Chondrocyte (in vitro differentiated cells): ENCODE data around the gene BTN2A1. TPM values are rescaled to one million over a fixed set of nuclear protein-coding genes. Genes with fewer than 3 reads are reported as not detected.

Source experiments
- DNase-seq: peaks from one replicate; pipeline ENCODE4 v3.0.0; 2021; ENCODE audit warnings: mixed read lengths, low spot score
- H3K27ac Mint-ChIP-seq: one replicate; pipeline ENCODE4 v1.8.0; 2021; ENCODE audit warnings: mild to moderate bottlenecking, moderate library complexity, mixed read lengths; ENCODE audit not compliant: unreplicated experiment
- H3K27me3 Mint-ChIP-seq: 2 replicates; pipeline ENCODE4 v1.8.0; 2021; ENCODE audit warnings: low read depth, mixed read lengths
- H3K36me3 Mint-ChIP-seq: 2 replicates; pipeline ENCODE4 v1.8.0; 2021; ENCODE audit warnings: low read depth, mixed read lengths
- H3K4me1 Mint-ChIP-seq: 2 replicates; pipeline ENCODE4 v1.8.0; 2021; ENCODE audit warnings: low read depth, mild to moderate bottlenecking, mixed read lengths
- H3K4me3 Mint-ChIP-seq: one replicate; pipeline ENCODE4 v1.8.0; 2021; ENCODE audit warnings: mild to moderate bottlenecking, moderate library complexity, mixed read lengths; ENCODE audit not compliant: unreplicated experiment
- H3K9me3 Mint-ChIP-seq: 2 replicates; pipeline ENCODE4 v1.8.0; 2021; ENCODE audit warnings: low read depth, mixed read lengths
- total RNA-seq: library from RNA; stranded (reverse); gene quantifications from 3 replicates; pipeline ENCODE4 v1.2.1, GENCODE V29; 2021
- TF ChIP-seq, protein P1 (sequence below): fragments of 200-600 bp; sonication (generic); IDR thresholded peaks from 2 replicates; pipeline ENCODE4 v1.5.0; 2021; ENCODE audit warnings: antibody characterized with exemption, mild to moderate bottlenecking, moderate library complexity

Gene BTN2A1
- total RNA-seq, 1 donor from 2014 or later, result 33.6 TPM

DNA sequence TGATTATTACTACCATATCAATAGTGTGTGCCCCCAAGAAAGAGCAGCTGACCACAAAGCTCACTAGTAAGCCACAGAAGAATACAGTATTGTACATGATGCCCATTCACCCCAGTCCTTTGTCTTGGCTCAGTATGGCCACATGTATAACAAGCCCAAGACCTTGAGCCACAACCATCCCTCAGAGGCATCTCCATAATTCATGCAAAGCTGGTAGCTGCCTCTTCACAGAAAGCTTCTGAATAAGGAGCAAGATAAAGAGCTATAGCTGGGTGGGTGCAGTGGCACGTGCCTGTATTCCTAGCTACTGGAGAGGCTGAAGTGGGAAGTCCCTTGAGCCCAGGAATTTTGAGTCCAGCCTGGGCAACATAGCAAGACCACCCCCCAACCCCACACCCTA lies 37.5 kb downstream of the BTN2A1 start:
- Mint-ChIP-seq H3K36me3 (no peaks in the 10 kb centered on the region), H3K4me3 (no peak overlapping the region), H3K27ac (no peak overlapping the region), H3K4me1 (no peaks in the 10 kb centered on the region), H3K27me3 (peaks cover 7% of the 10 kb centered on the region), H3K9me3 (no peaks in the 10 kb centered on the region)
- DNase-seq, result no peak
- TF ChIP-seq, protein P1, sequence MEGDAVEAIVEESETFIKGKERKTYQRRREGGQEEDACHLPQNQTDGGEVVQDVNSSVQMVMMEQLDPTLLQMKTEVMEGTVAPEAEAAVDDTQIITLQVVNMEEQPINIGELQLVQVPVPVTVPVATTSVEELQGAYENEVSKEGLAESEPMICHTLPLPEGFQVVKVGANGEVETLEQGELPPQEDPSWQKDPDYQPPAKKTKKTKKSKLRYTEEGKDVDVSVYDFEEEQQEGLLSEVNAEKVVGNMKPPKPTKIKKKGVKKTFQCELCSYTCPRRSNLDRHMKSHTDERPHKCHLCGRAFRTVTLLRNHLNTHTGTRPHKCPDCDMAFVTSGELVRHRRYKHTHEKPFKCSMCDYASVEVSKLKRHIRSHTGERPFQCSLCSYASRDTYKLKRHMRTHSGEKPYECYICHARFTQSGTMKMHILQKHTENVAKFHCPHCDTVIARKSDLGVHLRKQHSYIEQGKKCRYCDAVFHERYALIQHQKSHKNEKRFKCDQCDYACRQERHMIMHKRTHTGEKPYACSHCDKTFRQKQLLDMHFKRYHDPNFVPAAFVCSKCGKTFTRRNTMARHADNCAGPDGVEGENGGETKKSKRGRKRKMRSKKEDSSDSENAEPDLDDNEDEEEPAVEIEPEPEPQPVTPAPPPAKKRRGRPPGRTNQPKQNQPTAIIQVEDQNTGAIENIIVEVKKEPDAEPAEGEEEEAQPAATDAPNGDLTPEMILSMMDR, result no peak

DNA sequence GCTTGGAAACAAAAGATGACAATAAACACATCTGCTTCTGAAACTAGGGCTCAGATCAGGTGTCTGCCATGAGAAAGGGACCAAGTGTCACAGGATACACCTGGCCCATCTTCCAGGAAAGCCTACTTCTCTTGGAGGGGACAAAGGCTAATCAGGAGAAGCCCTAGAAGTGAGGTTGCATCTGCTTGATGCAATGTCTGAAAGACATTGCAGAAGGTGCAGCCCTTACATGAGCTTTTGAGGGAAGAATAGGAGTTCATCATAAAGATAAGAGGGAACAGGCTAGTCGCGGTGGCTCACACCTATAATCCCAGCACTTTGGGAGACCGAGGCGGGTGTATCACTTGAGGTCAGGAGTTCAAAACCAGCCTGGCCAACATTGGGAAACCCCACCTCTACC lies 39.9 kb downstream of the BTN2A1 start:
- H3K36me3 Mint-ChIP-seq, result no peaks in the 10 kb centered on the region
- TF ChIP-seq, protein P1, result no peak
- peaks cover 8% of the 10 kb centered on the region for H3K4me1 Mint-ChIP-seq
- H3K4me3 Mint-ChIP-seq, result no peak overlapping the region
- no peak for DNase-seq
- H3K27ac Mint-ChIP-seq, result no peak overlapping the region
- no peaks in the 10 kb centered on the region for H3K9me3 Mint-ChIP-seq
- peaks cover 22% of the 10 kb centered on the region for H3K27me3 Mint-ChIP-seq

DNA sequence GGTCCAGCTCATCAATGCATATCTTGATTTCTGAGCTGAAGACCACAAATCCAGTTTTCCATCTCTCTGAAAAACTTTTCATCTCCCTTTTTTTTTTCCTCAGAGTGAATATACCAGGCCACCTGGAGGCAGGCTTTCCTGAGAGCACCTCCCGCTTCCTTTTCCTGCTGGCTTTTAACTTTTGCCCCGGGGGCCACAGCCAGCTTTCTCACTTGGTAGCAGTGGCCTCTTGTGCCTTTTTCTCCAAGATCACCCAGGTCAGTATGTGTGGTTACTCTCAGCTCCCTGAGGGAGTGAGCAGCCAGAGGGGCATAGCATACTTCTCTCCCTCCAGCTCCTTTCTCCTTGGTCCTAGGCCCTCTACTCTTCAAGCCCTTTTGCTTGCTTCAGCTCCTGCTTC lies 42.3 kb downstream of the BTN2A1 start, which contains the start of gene BTN1A1:
BTN1A1 (plus strand) TSS at position 202 of the 400 bp plus-strand sequence. CDS start 984 bp downstream, outside the sequence.
- Mint-ChIP-seq H3K4me3 (no peak within 1 kb of the TSS), H3K27me3 (peaks cover 24% of the 10 kb centered on the region)
- TF ChIP-seq, protein P1, result no peak

DNA sequence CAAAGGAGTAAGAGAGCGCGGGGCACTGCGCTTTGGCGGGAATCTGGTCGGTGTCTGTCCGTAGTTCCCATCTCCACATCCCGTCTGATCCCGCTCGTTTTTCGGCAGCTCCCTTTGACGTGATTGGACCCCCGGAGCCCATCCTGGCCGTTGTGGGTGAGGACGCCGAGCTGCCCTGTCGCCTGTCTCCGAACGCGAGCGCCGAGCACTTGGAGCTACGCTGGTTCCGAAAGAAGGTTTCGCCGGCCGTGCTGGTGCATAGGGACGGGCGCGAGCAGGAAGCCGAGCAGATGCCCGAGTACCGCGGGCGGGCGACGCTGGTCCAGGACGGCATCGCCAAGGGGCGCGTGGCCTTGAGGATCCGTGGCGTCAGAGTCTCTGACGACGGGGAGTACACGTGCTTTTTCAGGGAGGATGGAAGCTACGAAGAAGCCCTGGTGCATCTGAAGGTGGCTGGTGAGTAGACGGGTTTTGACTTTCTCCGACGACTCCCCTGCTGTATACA lies 43.8 kb downstream of the BTN2A1 start:
- no peak for DNase-seq
- Mint-ChIP-seq H3K4me3 (peak overlapping the region; percentile 65), H3K9me3 (no peaks in the 10 kb centered on the region), H3K27ac (no peak overlapping the region), H3K36me3 (no peaks in the 10 kb centered on the region), H3K4me1 (peaks cover 8% of the 10 kb centered on the region), H3K27me3 (peaks cover 24% of the 10 kb centered on the region)
- TF ChIP-seq, protein P1, result no peak

More for the DNA sequence above, 42.3 kb downstream of the BTN2A1 start, which contains the start of gene BTN1A1:
- Mint-ChIP-seq H3K27ac (no peak within 1 kb of the TSS), H3K9me3 (no peaks in the 10 kb centered on the region), H3K4me1 (peaks cover 8% of the 10 kb centered on the region), H3K36me3 (no peaks in the 10 kb centered on the region)
- no peak for DNase-seq

DNA sequence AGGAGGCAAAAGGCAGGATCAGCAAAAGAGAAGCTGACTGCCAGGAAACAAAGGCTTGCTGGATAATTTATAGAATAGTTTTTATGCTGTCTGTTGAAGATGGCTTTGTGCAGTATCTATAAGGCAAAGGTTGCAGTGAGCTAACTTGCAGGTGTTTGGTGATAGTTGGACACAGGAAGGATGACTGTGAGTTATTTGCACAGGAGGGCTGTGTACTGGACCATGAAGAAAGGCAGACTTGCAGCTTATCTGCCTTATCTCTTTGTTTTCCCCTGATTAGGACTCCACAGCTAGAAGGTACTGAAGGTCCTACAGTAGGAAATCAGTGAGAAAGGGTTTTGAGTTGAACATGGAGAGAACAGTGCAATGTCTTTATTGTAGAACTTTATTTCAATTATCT lies 44.4 kb downstream of the BTN2A1 start:
- TF ChIP-seq, protein P1, result no peak
- no peak for DNase-seq
- Mint-ChIP-seq H3K27me3 (peaks cover 24% of the 10 kb centered on the region), H3K4me3 (peak overlapping the region; percentile 65), H3K4me1 (peaks cover 8% of the 10 kb centered on the region), H3K36me3 (no peaks in the 10 kb centered on the region), H3K9me3 (no peaks in the 10 kb centered on the region), H3K27ac (no peak overlapping the region)
